Measurements from ENCODE around the gene ERLEC1.

- TF ChIP-seq CTCF (IDR thresholded peaks at IDR 0.05; ENCODE audit: low read depth, low read length) (no peak), POLR2A (IDR thresholded peaks at IDR 0.05; ENCODE audit: extremely low read depth, insufficient read length) (no peak), MYC (IDR thresholded peaks at IDR 0.05; ENCODE audit: low read depth, low read length) (no peak)
Observed at GRCh38 chr2:53852532-53852931, 65.7 kb downstream of the ERLEC1 start.

All from NB4 (cell line).